Epidermal melanocyte (primary cell): ENCODE data around the gene YY1AP1.
"Not testable (repeated sequence)": the region's sequence is repeated elsewhere in the genome, so short reads cannot be mapped to it uniquely, and the experiment has no call there.

Experiments
- DNase-seq: peaks from one replicate; pipeline ENCODE4 v3.0.0; 2011; ENCODE audit warnings: low spot score; ENCODE audit not compliant: insufficient read length

Gene YY1AP1

GRCh38 chr1:155696524-155696923 is 8.0 kb upstream of the YY1AP1 start:
- DNase-seq, result no peak

DNA sequence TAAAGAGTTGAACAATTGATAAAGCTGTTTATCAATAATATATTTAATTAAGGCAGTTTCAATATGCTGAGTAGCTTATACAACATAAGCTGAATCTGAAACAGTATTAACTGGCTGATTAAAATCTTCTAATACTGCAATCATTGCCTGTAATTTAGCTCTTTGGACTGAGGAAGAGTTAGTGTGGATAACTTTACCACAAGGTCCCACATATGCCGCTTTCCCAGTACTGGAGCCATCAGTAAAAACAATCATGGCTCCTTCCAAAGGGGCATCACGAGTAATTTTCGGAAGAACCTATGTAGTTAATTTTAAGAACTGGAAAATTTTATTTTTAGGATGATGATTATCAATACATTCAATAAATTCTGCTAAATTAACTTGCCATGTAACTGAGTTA is 7.0 kb upstream of the YY1AP1 start:
- no peak for DNase-seq

- no peak for DNase-seq
Observed at GRCh38 chr1:155695072-155695471, 6.5 kb upstream of the YY1AP1 start.

DNA sequence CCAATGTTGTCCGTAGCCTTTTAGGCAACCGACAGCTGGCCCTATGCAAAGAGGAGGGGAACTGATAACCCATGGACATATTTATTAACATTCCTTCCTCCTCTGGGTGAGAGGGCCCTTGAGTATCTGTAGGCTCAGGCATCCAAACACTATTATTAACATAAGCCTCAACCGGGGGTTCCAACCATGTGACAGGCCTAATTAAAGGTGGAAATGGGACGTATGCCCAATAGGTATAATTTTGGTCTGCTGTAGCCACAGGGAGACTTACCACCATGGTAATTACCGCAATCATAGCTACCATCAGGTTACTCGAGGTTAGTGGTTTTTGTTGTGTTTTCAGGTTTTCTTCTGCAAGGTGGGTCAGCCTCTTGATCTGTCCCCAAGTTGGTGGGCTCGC is 5.6 kb upstream of the YY1AP1 start:
- DNase-seq, result no peak

DNA sequence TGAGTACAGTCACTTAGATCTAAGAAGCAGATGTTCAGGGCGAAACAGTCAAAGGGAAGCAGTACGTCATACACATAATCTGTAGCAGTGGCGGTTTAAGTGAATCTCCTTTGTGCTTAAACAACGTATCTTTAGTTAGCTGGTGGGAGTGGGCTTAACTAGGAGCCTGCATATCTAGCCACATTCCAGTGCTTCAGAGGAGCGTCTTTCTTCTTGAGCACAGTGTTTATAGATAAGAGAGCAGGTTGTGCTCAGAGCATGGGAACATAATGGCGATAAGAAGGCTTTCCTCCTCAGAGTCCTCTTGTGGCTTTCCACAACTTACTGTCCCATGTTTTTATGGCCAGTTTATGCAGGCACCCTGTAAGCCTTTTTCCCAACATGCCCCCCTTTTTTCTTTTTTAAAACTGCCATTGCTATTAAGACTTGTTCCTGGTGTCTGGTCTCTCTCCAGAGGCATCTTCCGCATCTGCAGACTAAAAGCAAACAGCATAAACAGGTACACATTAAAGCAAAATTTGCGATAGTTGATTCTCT is 3.5 kb upstream of the YY1AP1 start:
- DNase-seq, result no peak

- DNase-seq, result peak; percentile 67
Observed at GRCh38 chr1:155689081-155689607, 570 bp upstream of the YY1AP1 start, which contains the start of gene DAP3. Gene DAP3 (plus strand): TSS chr1:155689091. CDS start chr1:155709780, 20,689 bp downstream.

- not testable (repeated sequence) for DNase-seq
Observed at GRCh38 chr1:155687705-155688323, 760 bp downstream of the YY1AP1 start.

- no peak for DNase-seq
Observed at GRCh38 chr1:155681776-155682175, 6.8 kb downstream of the YY1AP1 start.

DNA sequence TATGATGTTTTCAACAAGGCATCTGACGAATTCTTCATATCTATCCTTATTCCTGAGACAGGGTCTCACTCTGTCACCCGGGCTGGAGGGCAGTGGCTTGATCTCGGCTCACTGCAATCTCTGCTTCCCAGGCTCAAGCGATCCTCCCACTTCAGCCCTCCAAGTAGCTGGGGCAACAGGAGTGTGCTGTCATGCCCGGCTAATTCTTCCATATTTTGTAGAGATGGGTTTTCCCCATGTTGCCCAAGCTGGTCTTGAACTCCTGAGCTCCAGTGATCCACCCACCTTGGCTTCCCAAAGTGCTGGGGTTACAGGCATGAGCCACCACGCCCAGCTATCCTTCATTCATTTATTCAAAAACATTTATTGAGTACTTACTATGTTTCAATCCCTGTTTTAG is 8.0 kb downstream of the YY1AP1 start:
- no peak for DNase-seq

- DNase-seq, result not testable (repeated sequence)
Observed at GRCh38 chr1:155678992-155679391, 9.6 kb downstream of the YY1AP1 start.

DNA sequence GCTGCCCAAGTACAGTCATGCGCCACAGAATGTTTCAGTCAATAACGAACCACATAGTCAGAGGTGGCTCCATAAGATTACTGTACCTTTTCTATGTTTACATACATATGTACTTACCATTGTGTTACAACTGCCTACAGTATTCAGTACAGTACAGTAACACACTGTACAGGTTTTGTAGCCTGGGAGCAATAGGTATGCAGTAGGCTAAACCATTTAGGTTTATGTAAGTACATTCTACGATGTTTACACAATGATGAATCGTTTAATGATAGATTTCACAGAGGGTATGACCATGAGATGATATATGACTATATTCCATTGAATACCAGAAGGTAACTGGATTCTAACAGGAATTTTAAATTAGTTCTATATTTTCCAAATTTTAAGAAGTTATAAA is 10.5 kb downstream of the YY1AP1 start:
- no peak for DNase-seq

GRCh38 chr1:155673003-155673402 is 15.6 kb downstream of the YY1AP1 start:
- no peak for DNase-seq

DNA sequence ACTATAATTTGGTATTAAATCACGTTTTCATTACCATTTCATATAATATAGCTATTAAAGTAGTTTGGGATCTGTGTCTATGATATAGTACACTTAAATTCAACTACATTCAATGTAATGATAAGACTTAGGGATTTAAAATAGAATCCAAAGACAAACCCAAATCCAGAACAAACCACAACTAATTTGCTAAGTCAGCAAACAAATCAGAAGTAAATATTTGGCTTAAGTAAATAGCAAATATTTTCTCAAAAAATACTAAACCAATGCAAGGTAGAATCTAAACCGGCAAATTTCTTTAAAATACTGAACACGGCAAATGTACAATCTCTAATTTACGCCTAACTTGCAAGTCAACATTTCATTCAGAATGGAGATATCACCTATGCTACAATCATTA is 16.8 kb downstream of the YY1AP1 start:
- DNase-seq, result no peak

- DNase-seq, result no peak
Observed at GRCh38 chr1:155669233-155670162, 19.1 kb downstream of the YY1AP1 start.

GRCh38 chr1:155661239-155661638 is 27.3 kb downstream of the YY1AP1 start:
- DNase-seq, result not testable (repeated sequence)

GRCh38 chr1:155657463-155657862 is 31.1 kb downstream of the YY1AP1 start:
- no peak for DNase-seq

DNA sequence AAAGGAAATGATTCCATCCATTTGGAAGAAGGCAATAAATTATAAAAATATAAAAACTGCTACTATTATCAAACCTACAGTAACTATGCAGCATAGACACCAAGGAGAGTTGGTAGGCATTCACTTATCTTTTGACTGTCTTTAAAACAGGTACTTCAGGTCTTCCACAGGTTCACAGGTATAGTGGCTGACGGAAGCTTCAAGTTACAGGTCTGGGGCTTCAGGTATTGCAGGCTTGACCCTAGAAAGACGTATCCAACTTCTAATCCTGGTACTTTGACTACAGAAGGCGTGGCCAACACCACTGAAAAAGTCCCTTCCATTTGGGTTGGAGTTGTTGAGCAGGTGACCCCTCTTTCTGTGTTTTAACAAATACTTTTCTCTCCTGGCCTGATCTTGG is 35.6 kb downstream of the YY1AP1 start:
- DNase-seq, result no peak

- DNase-seq, result no peak
Observed at GRCh38 chr1:155651861-155652661, 36.5 kb downstream of the YY1AP1 start.

DNA sequence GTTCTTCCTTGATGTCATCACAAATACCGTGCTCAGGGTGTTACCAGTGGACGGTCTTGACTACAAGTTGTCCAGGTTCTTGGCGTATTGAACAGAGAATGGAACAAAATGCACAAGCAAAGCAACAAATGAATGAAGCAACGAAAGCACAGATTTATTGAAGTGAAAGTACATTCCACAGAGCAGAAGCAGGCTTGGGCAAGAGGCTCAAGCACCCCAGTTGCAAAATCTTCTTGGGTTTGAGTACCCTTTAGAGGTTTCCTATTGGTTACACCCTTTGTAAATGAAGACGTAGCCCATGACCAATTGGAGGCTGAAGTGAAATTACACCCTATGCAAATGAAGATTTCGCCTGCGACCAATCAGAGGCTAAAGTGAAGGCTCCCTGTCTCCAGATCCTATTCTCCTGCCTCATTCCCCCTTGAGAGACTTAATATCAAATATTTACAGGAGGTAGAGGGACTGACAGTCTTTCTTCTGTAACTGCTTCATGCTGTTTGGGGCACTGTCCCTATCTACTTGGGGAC is 38.3 kb downstream of the YY1AP1 start:
- DNase-seq, result no peak

- DNase-seq, result no peak
Observed at GRCh38 chr1:155649676-155650075, 38.9 kb downstream of the YY1AP1 start.
